ENCODE results near the gene SLC16A8. TPM values are rescaled to one million over a fixed set of nuclear protein-coding genes. Genes with fewer than 3 reads are reported as not detected.
"Not testable (repeated sequence)": the region's sequence is repeated elsewhere in the genome, so short reads cannot be mapped to it uniquely, and the experiment has no call there.

Gene SLC16A8
- total RNA-seq, 2 experiments from 2014 or later: 0.17 TPM; not detected in 1

DNA sequence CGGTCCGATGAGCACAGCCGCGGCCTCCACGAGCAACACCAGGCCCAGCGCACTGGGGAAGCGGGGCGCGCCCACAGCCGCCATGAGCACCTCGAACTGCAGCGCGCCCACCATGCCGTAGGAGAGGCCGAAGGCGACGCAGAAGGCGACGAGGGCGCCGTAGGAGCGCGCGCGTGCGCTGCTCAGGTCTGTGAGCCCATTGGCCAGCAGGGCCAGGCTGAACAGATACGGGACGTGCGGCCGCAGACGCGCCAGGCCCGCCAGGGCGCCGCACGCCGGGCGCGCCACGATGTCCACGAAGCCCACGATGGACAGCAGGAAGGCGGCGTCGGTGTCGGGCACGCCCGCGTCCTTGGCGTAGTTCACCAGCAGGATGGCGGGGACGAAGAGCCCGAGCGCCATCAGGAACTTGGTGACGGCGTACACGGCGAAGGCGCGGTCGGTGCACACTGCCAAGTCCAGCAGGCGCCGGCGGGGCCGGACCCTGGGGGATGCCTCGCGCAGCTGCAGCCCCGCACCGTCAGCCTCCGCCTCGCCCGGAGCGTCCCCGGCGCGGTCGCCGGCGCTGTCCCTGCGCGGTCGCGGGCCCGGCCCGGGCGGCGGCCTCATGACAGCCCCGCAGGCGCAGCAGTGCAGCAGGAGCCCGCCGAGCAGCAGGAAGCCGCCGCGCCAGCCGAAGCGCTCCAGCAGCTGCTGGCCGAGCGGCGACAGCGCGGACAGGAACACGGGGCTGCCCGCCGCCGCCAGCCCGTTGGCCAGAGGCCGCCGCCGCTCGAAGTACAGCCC, 2.9 kb downstream of the SLC16A8 start:
- Mint-ChIP-seq H3K27ac (no peak overlapping the region), H3K4me3 (no peak overlapping the region), H3K27me3 (peaks cover 13% of the 10 kb centered on the region), H3K36me3 (no peaks in the 10 kb centered on the region), H3K9me3 (no peaks in the 10 kb centered on the region), H3K4me1 (ENCODE audit: low read depth) (no peaks in the 10 kb centered on the region)
- intact Hi-C loops (cut with micrococcal nuclease): no loop called here
- CTCF ChIA-PET: interaction anchor here (1.2 kb wide), 1 partner anchor 29 kb away, joined by 3 read pairs; no protein-coding TSS in a partner anchor
- POLR2A ChIA-PET: no interaction called here
- DNase-seq: no peak

GRCh38 chr22:38080474-38080849, 3.5 kb downstream of the SLC16A8 start:
- ChIA-PET CTCF (no interaction called here), POLR2A (no interaction called here)
- H3K9me3 Mint-ChIP-seq: no peaks in the 10 kb centered on the region
- no peaks in the 10 kb centered on the region for H3K36me3 Mint-ChIP-seq
- no peak overlapping the region for H3K27ac Mint-ChIP-seq
- intact Hi-C loops (cut with micrococcal nuclease): no loop called here
- no peak for DNase-seq
- H3K4me1 Mint-ChIP-seq (ENCODE audit: low read depth): no peaks in the 10 kb centered on the region
- H3K27me3 Mint-ChIP-seq: peaks cover 13% of the 10 kb centered on the region
- H3K4me3 Mint-ChIP-seq: no peak overlapping the region

DNA sequence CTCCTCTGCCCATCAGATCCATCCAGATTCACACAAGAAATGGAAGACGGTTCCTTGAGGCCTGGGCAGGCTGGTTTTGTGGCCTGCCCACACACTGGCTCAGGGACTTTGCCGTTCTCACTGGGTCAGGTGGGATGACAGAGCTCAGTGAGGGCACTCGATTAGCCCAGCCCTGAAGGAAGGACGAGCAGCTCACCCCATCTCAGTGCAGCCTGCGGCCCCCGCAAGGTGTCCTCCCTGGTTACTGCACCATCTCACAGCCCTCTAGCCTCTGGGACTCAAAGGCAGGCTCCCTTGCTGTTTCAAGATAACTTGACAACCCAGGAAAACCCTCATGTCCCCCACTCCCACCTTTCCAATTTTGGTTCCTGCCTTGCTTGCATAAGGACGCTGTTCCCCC, 4.2 kb downstream of the SLC16A8 start:
- Mint-ChIP-seq H3K27me3 (peaks cover 13% of the 10 kb centered on the region), H3K4me3 (no peak overlapping the region), H3K27ac (no peak overlapping the region), H3K4me1 (ENCODE audit: low read depth) (no peaks in the 10 kb centered on the region), H3K9me3 (no peaks in the 10 kb centered on the region), H3K36me3 (no peaks in the 10 kb centered on the region)
- no peak for DNase-seq
- ChIA-PET CTCF (no interaction called here), POLR2A (no interaction called here)
- intact Hi-C loops (cut with micrococcal nuclease): no loop called here

GRCh38 chr22:38079208-38079607, 4.8 kb downstream of the SLC16A8 start:
- intact Hi-C loops (cut with micrococcal nuclease); DNase-seq; CTCF ChIA-PET; POLR2A ChIA-PET; H3K36me3 Mint-ChIP-seq; H3K27ac Mint-ChIP-seq; H3K9me3 Mint-ChIP-seq; H3K4me3 Mint-ChIP-seq; H3K4me1 Mint-ChIP-seq (ENCODE audit: low read depth): not testable (repeated sequence)
- H3K27me3 Mint-ChIP-seq: peaks cover 13% of the 10 kb centered on the region

DNA sequence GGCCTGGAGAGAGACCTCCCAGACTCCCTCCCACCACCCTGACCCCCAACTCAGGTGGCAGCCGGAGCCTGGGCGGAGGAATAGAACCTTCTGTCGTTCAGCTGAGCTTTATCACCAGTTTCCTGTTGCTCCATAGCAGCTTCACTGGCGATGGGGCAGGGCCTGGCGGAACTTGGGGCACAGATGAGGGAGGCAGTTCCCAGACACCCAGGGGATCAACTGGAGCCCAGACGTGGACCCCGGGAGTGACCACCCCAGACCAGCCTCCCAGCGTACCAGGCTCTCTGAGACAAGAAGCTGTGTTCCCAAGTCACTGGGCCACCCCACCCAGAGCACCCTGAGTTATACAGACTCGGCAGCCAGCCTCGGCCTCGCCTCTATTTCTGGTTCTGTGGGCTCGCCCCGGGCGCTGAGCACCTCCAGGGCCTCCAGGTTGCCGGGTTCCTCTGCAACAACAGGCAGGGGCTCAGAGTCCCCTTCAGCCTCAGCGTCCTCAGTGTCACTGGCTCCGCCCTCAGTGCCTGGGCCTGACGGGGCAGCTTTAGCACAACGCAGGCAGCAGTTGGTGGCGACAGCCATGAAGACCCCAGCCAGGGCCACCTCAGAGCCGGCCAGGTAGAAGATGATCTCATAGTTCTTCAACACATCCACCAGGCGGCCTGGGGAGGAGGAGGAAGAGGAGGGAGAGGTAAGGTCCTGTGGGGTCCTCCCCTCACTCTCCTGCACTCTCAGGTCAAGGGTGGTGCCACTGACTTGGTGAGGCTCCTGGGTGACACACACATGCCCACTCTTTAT, 5.7 kb downstream of the SLC16A8 start:
- Mint-ChIP-seq H3K4me1 (ENCODE audit: low read depth) (no peaks in the 10 kb centered on the region), H3K4me3 (no peak overlapping the region), H3K9me3 (no peaks in the 10 kb centered on the region), H3K27me3 (peaks cover 13% of the 10 kb centered on the region), H3K27ac (no peak overlapping the region), H3K36me3 (peaks cover 7% of the 10 kb centered on the region)
- ChIA-PET POLR2A (no interaction called here), CTCF (no interaction called here)
- intact Hi-C loops (cut with micrococcal nuclease): no loop called here
- DNase-seq: no peak

DNA sequence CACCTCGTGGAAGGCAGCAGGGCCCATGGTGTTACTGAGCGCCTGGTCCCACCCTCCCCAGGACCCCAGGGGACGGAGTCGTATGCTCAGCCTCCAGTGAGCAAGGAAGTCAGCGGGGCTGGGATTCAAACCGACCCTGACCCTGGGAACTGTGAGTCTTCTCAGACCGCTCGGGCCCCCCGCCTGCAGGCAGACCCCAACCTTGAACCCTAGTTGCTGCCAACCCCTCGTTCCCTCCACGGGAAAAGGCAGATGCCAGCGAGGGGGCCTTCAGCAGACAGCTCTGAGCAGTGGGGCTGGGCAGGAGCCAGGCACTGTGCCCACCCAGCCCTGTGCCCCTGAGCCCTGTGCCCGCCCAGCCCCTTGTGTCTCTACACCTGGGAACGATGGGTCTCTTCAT, 6.4 kb downstream of the SLC16A8 start:
- CTCF ChIA-PET: no interaction called here
- no peaks in the 10 kb centered on the region for H3K4me1 Mint-ChIP-seq (ENCODE audit: low read depth)

GRCh38 chr22:38077096-38077495, 6.9 kb downstream of the SLC16A8 start:
- intact Hi-C loops (cut with micrococcal nuclease): no loop called here
- Mint-ChIP-seq H3K9me3 (no peaks in the 10 kb centered on the region), H3K4me1 (ENCODE audit: low read depth) (no peaks in the 10 kb centered on the region), H3K27ac (no peak overlapping the region), H3K27me3 (peaks cover 9% of the 10 kb centered on the region), H3K4me3 (no peak overlapping the region), H3K36me3 (peaks cover 9% of the 10 kb centered on the region)
- ChIA-PET CTCF (no interaction called here), POLR2A (no interaction called here)
- DNase-seq: no peak

More for the DNA sequence above, 6.4 kb downstream of the SLC16A8 start:
- DNase-seq: no peak
- Mint-ChIP-seq H3K27me3 (peaks cover 10% of the 10 kb centered on the region), H3K36me3 (peaks cover 9% of the 10 kb centered on the region), H3K4me3 (no peak overlapping the region), H3K27ac (no peak overlapping the region), H3K9me3 (no peaks in the 10 kb centered on the region)
- intact Hi-C loops (cut with micrococcal nuclease): no loop called here
- POLR2A ChIA-PET: no interaction called here

GRCh38 chr22:38075961-38076360, 8.0 kb downstream of the SLC16A8 start:
- no peaks in the 10 kb centered on the region for H3K9me3 Mint-ChIP-seq

DNA sequence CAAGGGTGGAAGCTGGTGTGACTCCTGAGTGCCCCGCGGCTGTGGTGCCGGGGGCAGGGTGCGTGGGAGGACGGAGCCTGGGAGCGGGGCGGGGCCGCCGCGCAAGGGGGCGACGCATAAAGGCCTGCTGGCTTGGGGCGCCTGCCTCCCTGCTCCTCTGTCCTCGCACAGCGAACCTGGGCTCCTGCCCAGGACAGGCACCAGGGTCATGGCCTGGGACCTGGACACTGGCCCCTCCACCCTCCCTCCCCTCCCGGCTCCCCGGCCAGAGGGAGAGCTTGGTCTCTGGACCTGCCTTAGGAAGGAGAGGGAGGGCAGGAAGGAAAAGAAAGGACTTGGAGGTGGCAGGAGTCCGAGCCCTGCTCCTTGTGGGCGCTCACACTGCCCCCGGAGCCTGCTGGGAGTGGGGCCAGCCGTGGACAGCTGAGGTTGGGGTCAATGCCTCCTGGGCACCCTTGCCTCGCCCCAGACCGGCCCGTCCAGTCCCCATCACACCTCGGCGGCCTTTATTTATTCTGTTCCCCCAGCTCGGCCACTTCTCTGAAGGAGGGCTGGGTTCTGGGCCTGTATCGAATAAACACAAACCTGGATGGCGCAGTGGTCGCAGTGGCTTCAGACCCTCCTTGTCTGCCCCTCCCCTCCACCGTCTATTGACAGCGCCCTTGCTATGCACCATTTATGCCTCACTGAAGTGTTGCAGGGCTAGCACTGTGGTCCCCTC, 8.7 kb downstream of the SLC16A8 start:
- Mint-ChIP-seq H3K4me1 (ENCODE audit: low read depth) (no peaks in the 10 kb centered on the region), H3K9me3 (no peaks in the 10 kb centered on the region), H3K27ac (no peak overlapping the region), H3K36me3 (peaks cover 11% of the 10 kb centered on the region), H3K4me3 (no peak overlapping the region), H3K27me3 (peaks cover 5% of the 10 kb centered on the region)
- intact Hi-C loops (cut with micrococcal nuclease): no loop called here
- CTCF ChIA-PET: interaction anchor here (1.5 kb wide), 1 partner anchor 9 kb away, joined by 3 read pairs; no protein-coding TSS in a partner anchor
- DNase-seq: no peak
- POLR2A ChIA-PET: no interaction called here

More at GRCh38 chr22:38075961-38076360, 8.0 kb downstream of the SLC16A8 start:
- ChIA-PET POLR2A (no interaction called here), CTCF (interaction anchor here (1.5 kb wide), 1 partner anchor 10 kb away, joined by 3 read pairs; no protein-coding TSS in a partner anchor)
- peaks cover 5% of the 10 kb centered on the region for H3K27me3 Mint-ChIP-seq
- DNase-seq: no peak
- H3K4me3 Mint-ChIP-seq: no peak overlapping the region
- H3K27ac Mint-ChIP-seq: no peak overlapping the region
- intact Hi-C loops (cut with micrococcal nuclease): no loop called here
- H3K36me3 Mint-ChIP-seq: peaks cover 11% of the 10 kb centered on the region
- H3K4me1 Mint-ChIP-seq (ENCODE audit: low read depth): no peaks in the 10 kb centered on the region

DNA sequence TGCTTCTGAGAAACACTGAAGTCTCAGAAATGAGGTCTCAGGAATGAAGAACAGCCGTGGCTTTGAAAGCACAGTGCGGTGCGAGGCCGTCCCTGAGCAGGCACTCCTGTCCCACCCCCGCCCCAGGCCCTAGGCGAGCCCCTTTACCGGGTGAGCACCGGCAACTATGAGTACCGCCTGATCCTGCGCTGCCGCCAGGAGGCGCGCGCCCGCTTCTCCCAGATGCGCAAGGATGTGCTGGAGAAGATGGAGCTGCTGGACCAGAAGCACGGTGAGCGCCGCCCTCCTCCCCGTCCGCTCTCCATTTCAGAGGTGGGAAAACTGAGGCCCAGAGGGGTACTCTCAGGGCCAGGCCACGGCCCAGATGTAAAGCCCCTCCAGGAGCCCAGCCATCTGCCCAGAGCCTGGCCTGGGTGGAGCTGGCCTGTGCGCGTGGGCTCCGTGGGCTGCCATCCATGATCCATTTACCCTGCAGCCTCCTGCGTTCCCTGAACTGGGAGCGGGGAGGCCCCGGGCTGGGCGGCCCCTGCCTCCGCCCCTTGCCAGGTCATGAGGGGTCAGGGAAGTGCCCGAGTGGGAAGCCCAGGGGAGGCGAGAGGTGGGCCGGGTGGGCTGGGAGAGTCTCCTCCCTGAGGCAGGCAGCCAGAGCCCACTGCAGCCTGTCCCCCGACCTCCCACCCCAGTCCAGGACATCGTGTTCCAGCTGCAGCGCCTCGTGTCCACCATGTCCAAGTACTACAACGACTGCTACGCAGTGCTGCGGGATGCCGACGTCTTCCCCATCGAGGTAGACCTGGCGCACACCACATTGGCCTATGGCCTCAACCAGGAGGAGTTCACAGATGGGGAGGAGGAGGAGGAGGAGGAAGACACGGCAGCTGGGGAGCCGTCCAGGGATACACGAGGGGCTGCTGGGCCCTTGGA, 9.5 kb downstream of the SLC16A8 start:
- ChIA-PET POLR2A (no interaction called here), CTCF (interaction anchor here (1.5 kb wide), 1 partner anchor 8 kb away, joined by 3 read pairs; no protein-coding TSS in a partner anchor)
- intact Hi-C loops (cut with micrococcal nuclease): no loop called here
- no peak overlapping the region for H3K27ac Mint-ChIP-seq
- no peak overlapping the region for H3K4me3 Mint-ChIP-seq
- H3K36me3 Mint-ChIP-seq: peaks cover 14% of the 10 kb centered on the region
- H3K4me1 Mint-ChIP-seq (ENCODE audit: low read depth): no peaks in the 10 kb centered on the region
- no peaks in the 10 kb centered on the region for H3K9me3 Mint-ChIP-seq
- no peaks in the 10 kb centered on the region for H3K27me3 Mint-ChIP-seq
- no peak for DNase-seq

- H3K4me1 Mint-ChIP-seq (ENCODE audit: low read depth): no peaks in the 10 kb centered on the region
- H3K4me3 Mint-ChIP-seq: no peak overlapping the region
- peaks cover 14% of the 10 kb centered on the region for H3K36me3 Mint-ChIP-seq
- H3K9me3 Mint-ChIP-seq: no peaks in the 10 kb centered on the region
- DNase-seq: no peak
- H3K27me3 Mint-ChIP-seq: no peaks in the 10 kb centered on the region
- intact Hi-C loops (cut with micrococcal nuclease): no loop called here
- no peak overlapping the region for H3K27ac Mint-ChIP-seq
- ChIA-PET POLR2A (no interaction called here), CTCF (no interaction called here)
These were observed 10.5 kb downstream of the SLC16A8 start for GRCh38 chr22:38073150-38074130.
